HG03571 (cell line): ENCODE results near the gene ZNRF4.
"Not testable (repeated sequence)": the region's sequence is repeated elsewhere in the genome, so short reads cannot be mapped to it uniquely, and the experiment has no call there.

Experiments
- ATAC-seq: cut with Tn5 transposase; IDR thresholded peaks from one replicate; pipeline ENCODE4 v1.9.1; 2021; ENCODE audit not compliant: unreplicated experiment

Gene ZNRF4

DNA sequence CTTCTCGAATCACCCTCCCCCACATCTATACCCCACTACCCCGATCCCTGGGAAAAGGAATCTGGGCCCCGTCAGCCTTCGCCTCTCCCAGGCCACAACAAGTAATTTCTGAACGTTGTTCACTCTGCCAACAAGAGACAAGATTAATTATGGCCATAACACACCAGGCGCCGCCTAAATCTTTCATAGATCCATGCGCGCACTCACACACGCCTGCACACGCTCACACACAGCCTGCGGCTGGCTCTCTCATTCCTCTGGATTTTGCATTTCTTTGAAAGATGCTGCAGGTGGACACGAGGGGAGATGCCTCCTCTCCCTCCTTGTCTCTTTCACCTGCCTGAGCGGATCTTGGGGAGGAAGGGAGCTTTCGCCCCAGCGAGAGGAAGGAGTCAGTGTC lies 17.1 kb downstream of the ZNRF4 start:
- no peak for ATAC-seq

DNA sequence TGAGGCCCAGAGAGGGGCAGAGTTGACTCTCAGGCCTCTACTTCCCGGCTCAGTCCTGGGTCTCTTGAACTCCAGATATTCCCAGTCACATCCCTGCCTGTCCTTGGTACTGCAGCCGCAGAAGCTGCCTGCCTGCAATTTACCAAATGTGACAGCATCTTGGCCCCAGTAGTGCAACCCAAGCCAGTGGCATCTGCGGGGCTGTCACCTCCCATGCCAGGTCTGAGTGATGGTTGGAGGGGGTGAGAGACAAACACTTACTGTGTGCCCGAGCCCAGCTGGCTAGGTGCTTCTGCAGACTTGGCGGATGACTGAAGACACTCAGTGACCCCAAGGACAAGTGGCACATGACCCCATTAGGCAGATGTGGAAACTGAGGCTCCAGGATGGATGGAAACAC lies 18.4 kb downstream of the ZNRF4 start:
- ATAC-seq, result no peak

GRCh38 chr19:5477451-5478215 lies 22.4 kb downstream of the ZNRF4 start:
- ATAC-seq, result no peak

DNA sequence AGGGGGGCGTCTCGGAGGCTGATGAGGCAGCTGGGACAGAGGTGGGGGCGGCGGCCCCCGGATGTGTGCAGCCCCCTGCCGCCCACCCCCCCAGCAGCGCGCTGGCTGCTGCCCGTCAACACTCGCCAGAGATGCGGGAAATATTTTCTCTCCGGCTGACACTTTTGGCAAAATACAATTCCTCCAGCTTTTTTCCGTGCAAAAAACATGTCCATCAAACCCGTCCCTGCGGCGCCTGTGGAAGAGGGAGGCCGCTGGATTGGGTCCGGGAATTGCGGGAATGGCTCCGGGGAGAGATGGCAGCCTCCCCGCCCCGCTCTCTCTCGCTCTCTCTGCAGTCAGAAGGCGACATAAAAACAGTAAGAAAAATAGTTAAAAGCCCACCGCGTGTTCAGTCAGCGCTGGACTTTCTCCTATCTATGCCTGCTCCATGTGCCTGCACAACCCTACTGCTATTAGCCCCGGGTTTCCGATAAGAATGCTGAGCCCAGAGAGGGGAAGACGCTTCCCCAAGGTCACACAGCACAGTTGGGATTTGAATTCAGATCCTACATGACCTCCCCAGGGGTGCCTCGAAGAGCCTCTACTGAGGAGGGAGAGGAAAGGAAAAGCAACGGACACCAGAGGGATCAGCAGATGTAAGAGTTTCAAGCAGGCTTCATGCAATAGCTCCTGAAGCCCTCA lies 23.2 kb downstream of the ZNRF4 start:
- no peak for ATAC-seq

GRCh38 chr19:5478925-5479588 lies 23.8 kb downstream of the ZNRF4 start:
- no peak for ATAC-seq

GRCh38 chr19:5479958-5480357 lies 24.7 kb downstream of the ZNRF4 start:
- ATAC-seq, result no peak

DNA sequence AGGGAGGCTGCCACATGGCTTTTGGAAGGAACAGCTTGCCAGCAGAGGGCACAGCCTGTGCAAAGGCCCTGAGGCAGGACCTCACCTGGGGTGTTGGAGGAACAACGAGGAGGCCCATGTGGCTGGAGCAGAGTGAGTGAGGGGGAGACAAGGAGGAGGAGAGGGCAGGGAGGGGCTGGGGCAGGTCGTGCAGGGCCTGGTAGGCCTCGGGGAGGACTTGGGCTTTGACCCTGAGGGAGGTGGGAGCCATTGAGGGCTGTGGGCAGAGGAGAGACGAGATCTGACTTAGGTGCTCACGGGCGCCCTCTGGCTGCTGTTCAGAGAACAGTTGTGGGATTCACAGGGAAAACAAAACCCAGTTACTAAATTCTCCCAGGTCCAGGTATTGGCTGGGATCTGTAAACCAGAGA lies 25.2 kb downstream of the ZNRF4 start:
- ATAC-seq, result no peak

DNA sequence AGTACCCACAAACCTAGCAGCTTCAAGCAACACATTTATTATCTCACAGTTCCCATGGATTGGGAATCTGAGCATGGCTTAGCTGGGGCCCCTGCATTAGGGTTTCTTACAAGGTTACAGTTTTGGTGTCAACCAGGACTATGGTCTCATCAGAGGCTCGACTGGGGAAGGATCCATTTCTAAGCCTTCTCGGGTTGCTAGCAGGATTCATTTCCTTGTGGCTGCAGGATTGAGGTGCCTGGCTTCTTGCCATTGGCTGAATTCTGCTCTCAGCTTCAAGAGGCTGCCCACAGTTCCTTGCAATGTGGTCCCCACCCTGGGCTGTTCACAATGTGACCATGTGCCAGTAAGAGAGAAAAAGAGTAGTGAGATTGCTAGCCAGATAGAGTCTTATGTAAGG lies 26.7 kb downstream of the ZNRF4 start:
- ATAC-seq, result no peak

DNA sequence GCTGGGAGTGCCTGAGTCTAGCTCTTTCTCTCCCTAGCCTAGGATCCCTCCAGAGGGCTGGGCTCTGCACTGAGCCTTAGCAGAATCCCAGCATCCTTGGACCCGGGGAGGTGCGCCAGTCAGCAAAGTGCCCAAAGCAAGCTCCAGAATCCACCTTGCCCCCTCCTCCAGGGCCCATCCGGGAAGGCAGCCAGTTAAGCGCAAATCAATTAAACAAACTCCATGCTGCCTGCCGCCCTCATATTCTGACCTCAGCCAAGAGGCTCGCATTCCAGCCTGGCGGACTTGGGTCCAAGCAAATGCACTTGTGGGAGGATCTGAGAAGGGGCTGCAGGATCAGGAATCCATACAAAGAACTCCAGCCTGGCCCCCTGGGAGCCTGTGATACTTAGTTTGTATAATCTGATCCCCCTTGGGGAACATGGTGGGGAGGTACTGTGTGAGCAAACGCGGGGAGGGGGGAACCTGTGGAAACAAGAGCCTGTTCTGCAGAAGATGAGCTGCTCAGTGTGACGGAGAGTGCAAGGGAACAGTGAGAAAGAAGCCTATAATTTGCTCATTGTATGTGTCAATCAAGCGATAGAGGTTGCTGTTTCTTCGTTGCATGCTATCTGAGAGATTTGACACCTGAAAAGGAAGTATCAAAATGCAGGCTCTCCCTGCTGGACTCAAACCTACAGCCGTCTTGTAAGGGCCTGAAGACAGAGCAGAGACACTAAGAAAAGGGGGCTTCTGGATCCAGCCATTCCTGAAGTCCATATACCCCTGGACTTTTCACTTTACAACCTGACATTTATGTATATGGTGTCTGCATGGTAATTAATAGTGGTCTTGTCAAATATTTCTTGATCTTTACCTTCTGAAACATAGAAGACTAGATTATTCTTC lies 29.4 kb downstream of the ZNRF4 start:
- ATAC-seq, result no peak

- no peak for ATAC-seq
Observed at GRCh38 chr19:5485286-5485636, 30.0 kb downstream of the ZNRF4 start.

DNA sequence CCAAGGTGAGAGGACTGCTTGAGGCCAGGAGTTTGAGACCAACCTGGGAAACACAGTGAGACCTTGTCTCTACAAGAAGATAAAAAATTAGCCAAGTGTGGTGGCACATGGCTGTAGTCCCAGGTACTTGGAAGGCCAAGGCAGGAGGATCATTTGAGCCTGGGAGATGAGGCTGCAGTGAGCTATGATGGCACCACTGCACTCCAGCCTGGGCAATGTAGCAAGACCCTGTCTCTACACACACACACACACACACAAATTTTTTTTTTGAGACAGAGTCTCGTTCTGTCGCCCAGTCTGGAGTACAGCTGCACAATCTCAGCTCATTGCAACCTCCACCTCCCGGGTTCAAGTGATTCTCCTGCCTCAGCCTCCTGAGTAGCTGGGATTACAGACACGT lies 30.4 kb downstream of the ZNRF4 start:
- ATAC-seq, result not testable (repeated sequence)

GRCh38 chr19:5487222-5487621 lies 32.0 kb downstream of the ZNRF4 start:
- ATAC-seq, result no peak

DNA sequence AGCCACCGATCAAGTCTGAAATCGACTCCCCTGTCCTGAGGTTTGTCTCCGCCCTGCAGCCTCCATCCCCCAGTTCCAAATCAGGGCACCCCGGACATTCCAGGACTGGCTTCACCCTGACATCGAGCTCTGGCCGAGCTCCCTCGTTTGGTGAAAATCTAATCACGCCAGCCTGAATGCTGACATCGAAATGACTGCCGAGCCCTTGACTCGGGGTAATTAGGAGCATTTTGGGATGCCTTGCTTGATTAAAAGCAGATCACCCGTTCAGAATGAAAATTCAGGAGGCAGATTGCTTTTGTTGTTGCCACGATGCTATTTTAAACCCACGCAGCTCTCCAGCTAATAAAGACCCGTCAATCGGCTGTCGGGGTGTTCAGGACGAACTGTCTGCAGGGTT lies 34.3 kb downstream of the ZNRF4 start:
- ATAC-seq, result no peak

DNA sequence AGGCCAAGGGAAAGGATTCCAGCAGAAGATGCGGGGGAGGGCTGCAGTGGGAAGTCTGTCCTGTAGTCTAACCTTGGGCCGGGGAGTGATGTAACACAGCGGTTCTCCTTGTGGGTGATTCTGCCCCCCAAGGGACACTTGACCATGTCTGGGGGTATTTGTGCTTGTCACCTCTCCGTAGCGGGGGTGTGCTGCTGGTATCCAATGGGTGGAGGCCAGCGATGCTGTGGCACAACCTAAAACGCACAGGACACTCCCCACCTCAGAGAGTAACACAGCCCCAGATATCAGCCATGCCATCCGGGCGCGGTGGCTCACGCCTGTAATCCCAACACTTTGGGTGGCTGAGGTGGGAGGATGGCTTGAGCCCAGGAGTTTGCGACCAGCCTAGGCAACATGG lies 36.3 kb downstream of the ZNRF4 start:
- ATAC-seq, result no peak

- ATAC-seq, result no peak
Observed at GRCh38 chr19:5492281-5492634, 37.0 kb downstream of the ZNRF4 start.

DNA sequence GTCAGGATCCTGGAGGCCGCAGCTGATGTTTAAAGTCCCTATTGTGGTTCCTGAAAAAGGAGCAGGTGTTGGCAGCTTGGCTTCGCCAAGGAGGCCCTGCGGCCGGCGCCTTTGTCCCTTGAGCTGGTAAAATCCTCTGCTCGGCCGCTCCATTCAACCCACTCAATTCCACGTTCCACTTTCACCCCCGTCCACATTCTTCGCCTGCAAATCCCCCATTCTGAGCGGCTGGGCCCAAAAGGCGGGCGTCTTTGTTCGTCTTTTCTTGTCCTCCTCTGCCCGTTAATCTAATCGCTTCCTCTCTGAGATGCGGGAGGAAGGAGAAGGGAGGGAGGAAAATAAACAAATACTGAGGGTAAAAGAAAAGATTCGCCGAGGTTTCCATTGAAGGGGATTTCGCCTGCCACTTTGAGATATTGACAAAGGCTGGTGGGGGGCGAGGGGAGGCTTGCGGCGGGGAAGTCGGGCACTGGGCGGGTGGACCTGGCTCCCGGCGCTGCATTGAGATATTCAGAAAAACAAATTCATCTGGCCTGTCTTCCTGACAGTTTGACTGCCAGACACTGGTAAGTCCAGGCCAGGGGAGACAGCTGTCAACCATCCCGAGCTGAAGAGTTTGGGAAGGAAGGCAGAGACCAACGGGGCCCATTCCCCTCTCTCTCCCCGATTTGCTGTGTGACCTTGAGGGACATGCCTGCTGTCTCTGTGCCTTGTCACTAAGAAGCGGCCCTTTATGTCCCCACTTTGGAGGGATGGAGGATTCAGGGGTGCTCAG lies 37.6 kb downstream of the ZNRF4 start:
- ATAC-seq, result no peak

- no peak for ATAC-seq
Observed at GRCh38 chr19:5494773-5495172, 39.6 kb downstream of the ZNRF4 start.

DNA sequence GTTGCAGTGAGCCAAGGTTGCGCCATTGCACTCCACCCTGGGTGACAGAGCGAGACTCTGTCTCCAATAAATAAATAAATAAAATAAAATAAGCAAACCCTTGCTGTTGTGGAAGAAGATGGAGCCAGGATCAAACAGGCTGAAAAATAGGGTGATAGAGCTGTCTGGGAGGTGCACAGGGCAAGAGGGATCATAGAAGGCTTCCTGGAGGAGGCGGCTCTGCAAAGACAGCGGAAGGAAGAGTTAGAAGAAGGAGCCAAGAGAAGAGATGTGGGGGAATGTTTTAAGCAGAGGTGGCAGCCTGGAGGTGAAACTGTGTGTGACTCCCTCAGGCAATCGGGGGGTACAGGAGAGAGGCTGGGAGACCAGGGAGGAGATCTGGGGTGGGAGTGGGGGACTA lies 40.6 kb downstream of the ZNRF4 start:
- no peak for ATAC-seq

DNA sequence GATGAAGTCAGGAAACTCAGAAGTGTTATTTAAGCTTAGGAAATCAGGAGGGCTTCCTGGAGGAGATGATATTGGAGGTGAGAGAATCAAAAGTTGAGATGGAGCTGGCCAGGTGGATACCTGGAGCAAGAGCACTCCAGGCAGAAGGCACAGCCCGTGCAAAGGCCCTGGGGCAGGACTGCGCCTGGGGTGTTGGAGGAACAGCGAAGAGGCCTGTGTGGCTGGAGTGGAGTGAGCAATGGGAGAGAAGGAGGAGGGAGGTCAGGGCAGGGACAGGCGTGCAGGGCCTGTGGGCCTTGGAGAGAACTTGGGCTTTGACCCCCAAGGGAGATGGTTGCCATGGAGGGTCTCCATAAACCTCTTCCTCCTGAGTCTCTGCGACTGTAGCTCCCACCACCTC lies 42.1 kb downstream of the ZNRF4 start:
- no peak for ATAC-seq

- no peak for ATAC-seq
Observed at GRCh38 chr19:5498830-5499550, 43.8 kb downstream of the ZNRF4 start.
